Stimulated activated CD4-positive, alpha-beta T cell treated with anti-CD3 and anti-CD28 coated beads, Interleukin-12 subunit alpha, Interleukin-12 subunit beta, amount 100 ng/mL, for 4 hours (primary cell): Measurements from ENCODE around the gene ILF3.

Experiments
- DNase-seq: peaks from one replicate; pipeline ENCODE4 v3.0.0-alpha.2; 2020

ILF3 gene

GRCh38 chr19:10737722-10738121 lies 83.6 kb downstream of the ILF3 start:
- no peak for DNase-seq

DNA sequence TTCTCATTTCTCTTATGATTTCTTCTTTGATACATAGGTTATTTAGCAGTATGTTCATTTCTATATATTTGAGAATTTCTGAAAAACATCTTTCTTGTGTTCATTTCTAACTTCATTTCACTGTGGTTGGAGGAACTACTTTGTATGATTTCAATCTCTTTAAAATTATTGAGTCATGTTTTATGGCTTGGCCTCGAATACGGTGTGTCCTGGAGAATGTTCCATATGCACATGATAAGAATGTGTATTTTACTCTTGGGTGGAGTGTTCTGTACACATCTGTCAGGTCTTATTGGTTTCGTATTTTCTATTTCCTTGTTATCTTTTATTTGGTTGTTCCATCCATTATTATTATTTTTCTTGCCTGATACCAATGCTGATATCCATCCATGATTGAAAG lies 86.7 kb downstream of the ILF3 start:
- DNase-seq: no peak
